Measurements from ENCODE around the gene ALPL. TPM values are rescaled to one million over a fixed set of nuclear protein-coding genes. Genes with fewer than 3 reads are reported as not detected.
A peak's percentile ranks its signal among the peaks of the same experiment; 100 is the strongest.

Gene ALPL
- polyA plus RNA-seq, 3 donors = not detected

- DNase-seq = no peak
- Mint-ChIP-seq H3K36me3 (peaks cover 0 to 2% of the 10 kb centered on the region in 2 donors), H3K27ac (peak overlapping the region in 1 of 7 donors; percentile 25), H3K4me1 (peaks cover 4% of the 10 kb centered on the region), H3K4me3 (peak overlapping the region in 1 of 2 donors; percentile 21), H3K27me3 (ENCODE audit: low read depth in 3 of 3) (peaks cover 27 to 53% (median 38%) of the 10 kb centered on the region in 3 donors), H3K9me3 (peaks cover 0 to 5% (median 0%) of the 10 kb centered on the region in 7 donors)
- no peaks in the 10 kb centered on the region for H3K36me3 ChIP-seq (replicated peaks in 1 of 2; ENCODE audit: control insufficient read depth in 1 of 2, insufficient read depth in 2 of 2, low read length in 2 of 2)
- H3K27ac ChIP-seq (ENCODE audit: low read depth in 1 of 2, low read length in 2 of 2) = no peak overlapping the region
- H3K4me3 ChIP-seq (replicated peaks in 1 of 3; ENCODE audit: low read depth in 2 of 3, low read length in 3 of 3) = no peak overlapping the region
- H3K4me2 ChIP-seq (replicated peaks; ENCODE audit: extremely low read depth, low read length, poor library complexity, severe bottlenecking) = no peak overlapping the region
- no peaks in the 10 kb centered on the region for H3K79me2 ChIP-seq (ENCODE audit: insufficient read depth, low read length)
- 100% methylated on average over 2 of the region's 7 CpGs for WGBS (ENCODE audit: insufficient coverage)
- intact Hi-C loops (cut with micrococcal nuclease) = no loop called here
- no peak overlapping the region for H3K9ac ChIP-seq (ENCODE audit: insufficient read depth, low read length, poor library complexity, severe bottlenecking)
- H3K9me3 ChIP-seq (replicated peaks in 1 of 2; ENCODE audit: control insufficient read depth in 1 of 2, insufficient read depth in 1 of 2, low read length in 2 of 2) = no peaks in the 10 kb centered on the region
- no peaks in the 10 kb centered on the region for H3K4me1 ChIP-seq (ENCODE audit: control insufficient read depth in 1 of 2, insufficient read depth in 2 of 2, low read length in 2 of 2)
- H3K27me3 ChIP-seq (ENCODE audit: control insufficient read depth in 2 of 2, insufficient read depth in 2 of 2, low read length in 2 of 2) = peaks cover 5 to 32% of the 10 kb centered on the region in 2 donors
- no peak overlapping the region for H2AFZ ChIP-seq (ENCODE audit: insufficient read depth, low read depth, low read length, poor library complexity, severe bottlenecking)
- TF ChIP-seq CTCF (IDR thresholded peaks at IDR 0.05) = no peak
- H4K20me1 ChIP-seq (ENCODE audit: insufficient read depth, low read length) = no peaks in the 10 kb centered on the region
Measured at GRCh38 chr1:21619375-21619947, 110.2 kb downstream of the ALPL start.

DNA sequence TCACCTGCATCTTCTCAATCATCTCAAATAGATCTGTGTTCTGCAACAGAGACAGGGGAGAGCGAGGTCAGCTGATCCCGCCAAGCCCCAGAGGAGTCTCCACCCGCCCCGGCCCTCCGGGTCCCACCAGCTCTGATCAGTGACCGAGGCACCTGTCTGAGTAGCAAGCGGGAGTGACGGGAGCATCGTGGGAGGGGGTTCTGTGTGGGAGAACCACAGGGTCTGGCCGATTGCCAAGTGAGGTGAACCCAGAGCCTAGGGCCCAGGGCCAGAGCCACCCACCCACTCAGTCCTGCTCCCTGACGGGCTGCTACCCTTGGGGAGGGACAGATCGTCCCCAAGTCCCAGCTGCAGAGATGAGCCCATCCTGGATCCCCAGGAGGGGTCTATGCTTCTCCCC is 110.8 kb downstream of the ALPL start:
- Histone ChIP-seq H2AFZ (ENCODE audit: insufficient read depth, low read depth, low read length, poor library complexity, severe bottlenecking) (no peak overlapping the region), H3K9ac (ENCODE audit: insufficient read depth, low read length, poor library complexity, severe bottlenecking) (no peak overlapping the region), H3K4me3 (replicated peaks in 1 of 3; ENCODE audit: low read depth in 2 of 3, low read length in 3 of 3) (no peak overlapping the region), H3K4me1 (ENCODE audit: control insufficient read depth in 1 of 2, insufficient read depth in 2 of 2, low read length in 2 of 2) (no peaks in the 10 kb centered on the region), H4K20me1 (ENCODE audit: insufficient read depth, low read length) (no peaks in the 10 kb centered on the region), H3K9me3 (replicated peaks in 1 of 2; ENCODE audit: control insufficient read depth in 1 of 2, insufficient read depth in 1 of 2, low read length in 2 of 2) (no peaks in the 10 kb centered on the region), H3K36me3 (replicated peaks in 1 of 2; ENCODE audit: control insufficient read depth in 1 of 2, insufficient read depth in 2 of 2, low read length in 2 of 2) (no peaks in the 10 kb centered on the region), H3K79me2 (ENCODE audit: insufficient read depth, low read length) (no peaks in the 10 kb centered on the region), H3K4me2 (replicated peaks; ENCODE audit: extremely low read depth, low read length, poor library complexity, severe bottlenecking) (no peak overlapping the region), H3K27ac (ENCODE audit: low read depth in 1 of 2, low read length in 2 of 2) (no peak overlapping the region), H3K27me3 (ENCODE audit: control insufficient read depth in 2 of 2, insufficient read depth in 2 of 2, low read length in 2 of 2) (peaks cover 5 to 32% of the 10 kb centered on the region in 2 donors)
- H3K9me3 Mint-ChIP-seq = peaks cover 0 to 5% (median 0%) of the 10 kb centered on the region in 7 donors
- no peak overlapping the region for H3K27ac Mint-ChIP-seq
- DNase-seq = no peak
- peaks cover 4% of the 10 kb centered on the region for H3K4me1 Mint-ChIP-seq
- intact Hi-C loops (cut with micrococcal nuclease) = no loop called here
- H3K27me3 Mint-ChIP-seq (ENCODE audit: low read depth in 3 of 3) = peaks cover 27 to 53% (median 38%) of the 10 kb centered on the region in 3 donors
- no peak for TF ChIP-seq CTCF (IDR thresholded peaks at IDR 0.05)
- WGBS (ENCODE audit: insufficient coverage) = 81% methylated on average over 7 of the region's 12 CpGs
- H3K4me3 Mint-ChIP-seq = peak overlapping the region in 1 of 2 donors; percentile 21
- H3K36me3 Mint-ChIP-seq = peaks cover 0 to 2% of the 10 kb centered on the region in 2 donors
